ENCODE results near the gene MAP10.

The MAP10 gene

DNA sequence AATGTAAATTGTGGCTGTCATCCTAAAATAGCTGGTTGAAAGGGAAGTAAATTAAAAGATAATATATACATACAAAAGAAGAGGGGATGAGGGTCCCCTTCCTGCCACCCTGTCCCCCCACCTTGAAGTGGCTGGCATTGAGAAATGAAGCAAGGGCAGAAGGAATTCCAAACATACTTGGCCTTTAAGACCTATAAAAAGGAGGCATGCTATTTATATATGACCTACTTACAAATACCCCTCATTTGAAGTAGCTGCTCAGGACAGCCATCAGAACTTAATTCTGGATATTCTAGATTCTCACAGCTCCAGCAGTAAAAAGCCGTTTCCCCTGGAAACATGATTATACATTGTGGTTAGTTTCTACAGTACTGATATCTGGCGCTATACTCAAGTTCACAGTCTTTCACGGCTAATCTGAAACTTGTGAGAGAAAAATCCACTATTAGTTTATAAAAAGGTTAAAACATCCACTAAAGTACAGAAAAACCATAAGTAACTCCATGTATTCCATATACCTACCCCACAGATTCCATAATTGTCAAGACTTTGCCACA is 9.6 kb upstream of the MAP10 start:
- DNase-seq (ENCODE audit: low read depth) = no peak

DNA sequence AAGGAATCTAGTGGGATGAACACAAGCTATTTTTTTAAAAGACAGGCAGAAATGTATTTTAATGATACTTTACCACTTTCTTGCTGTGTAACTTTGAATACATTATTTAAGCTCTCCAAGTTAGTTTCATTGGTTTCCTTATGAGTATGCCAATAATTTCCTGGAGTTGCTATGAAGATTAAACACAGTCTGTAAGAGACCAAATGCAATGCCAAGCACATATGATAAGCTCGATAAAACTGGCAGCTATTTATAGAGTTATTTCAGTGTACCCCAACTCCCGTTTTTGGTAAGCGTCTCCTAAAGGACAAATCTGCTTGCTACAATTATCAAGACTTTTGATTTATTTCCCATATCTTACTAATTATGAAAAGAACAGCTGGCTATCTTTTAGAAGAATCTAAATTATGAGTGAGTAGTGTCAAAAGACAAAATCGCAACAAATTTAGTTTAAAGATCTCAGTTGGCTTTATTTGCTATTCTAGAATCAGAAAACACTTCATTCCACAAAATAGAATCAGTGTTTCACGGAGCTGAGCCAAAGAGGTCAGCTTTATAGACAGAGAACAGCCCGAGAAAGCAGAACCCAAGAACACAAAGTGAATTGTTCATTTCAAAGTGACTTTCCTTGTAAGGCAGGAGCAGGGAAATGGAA is 7.2 kb upstream of the MAP10 start:
- no peak for DNase-seq (ENCODE audit: low read depth)

DNA sequence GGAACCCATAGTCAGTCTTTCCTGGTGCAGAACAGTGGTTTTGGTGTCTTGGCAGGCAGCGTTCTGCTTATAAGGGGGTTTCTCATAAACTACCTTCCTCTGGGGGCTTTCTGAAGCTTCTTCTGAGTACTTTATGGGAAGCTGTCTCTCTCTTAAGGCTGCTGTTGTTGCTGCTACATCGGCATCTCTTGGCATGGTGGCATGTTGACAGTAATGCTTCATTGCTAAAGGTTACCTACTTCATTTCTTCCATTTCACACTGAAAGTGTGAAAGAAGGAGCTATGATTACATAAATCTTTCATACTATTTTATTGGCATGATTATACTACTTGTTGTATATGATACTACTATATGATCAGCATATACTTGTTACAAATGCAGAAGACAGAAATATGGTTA is 6.3 kb upstream of the MAP10 start:
- no peak for DNase-seq (ENCODE audit: low read depth)

DNA sequence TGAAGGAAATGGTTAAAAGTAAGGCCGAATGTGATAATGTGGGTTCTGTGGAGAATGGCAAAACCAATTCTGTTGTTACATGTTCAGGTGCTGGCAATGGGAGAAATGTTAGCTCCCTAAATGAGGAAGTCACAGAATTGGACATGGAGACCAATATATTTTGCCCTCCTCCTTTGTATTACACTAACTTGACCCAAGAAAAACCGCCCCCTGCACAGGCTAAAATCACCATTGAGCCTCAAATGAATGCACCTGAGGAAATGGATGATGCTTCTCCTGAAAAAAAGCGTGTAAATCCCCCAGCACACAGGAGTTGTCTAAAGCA is 932 bp downstream of the MAP10 start:
- DNase-seq (ENCODE audit: low read depth) = no peak

DNA sequence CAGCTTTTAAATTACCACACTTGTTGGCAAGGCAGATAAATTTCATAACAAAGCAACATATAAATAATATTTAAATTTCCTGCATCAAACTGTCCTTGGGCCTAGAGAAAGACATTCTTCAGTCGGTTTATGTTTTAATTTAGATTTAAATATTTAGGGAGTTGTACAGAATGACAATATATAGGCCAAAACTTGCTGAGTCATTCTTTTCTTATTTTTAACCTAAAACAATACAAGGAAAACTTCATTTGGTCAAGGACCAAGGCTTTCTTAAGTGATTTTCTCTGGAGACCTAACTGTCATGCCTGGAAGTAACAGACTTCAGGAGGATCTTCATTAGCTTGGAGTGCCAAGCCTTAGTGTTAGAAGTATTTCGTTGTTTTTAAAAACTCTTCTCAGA is 5.6 kb downstream of the MAP10 start:
- DNase-seq (ENCODE audit: low read depth) = no peak

DNA sequence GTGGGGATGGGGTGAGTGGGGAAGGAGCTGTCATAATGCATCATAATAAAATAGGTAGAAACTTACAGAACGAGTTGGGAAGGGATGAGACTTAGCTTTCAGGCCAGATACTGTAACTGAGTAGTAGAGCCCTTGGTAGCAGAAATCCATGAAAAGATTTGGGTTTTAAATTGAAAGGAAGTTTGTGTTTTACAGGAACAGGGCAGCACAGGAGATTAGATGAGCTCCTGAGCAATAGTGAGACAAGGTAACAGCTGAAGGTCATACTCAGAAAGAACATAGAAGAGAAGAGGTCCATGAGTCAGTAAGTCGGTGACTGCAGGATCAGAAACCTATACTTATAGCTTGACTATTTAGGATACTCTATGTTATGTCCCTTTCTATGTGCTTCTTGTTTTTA is 7.3 kb downstream of the MAP10 start:
- DNase-seq (ENCODE audit: low read depth) = no peak

DNA sequence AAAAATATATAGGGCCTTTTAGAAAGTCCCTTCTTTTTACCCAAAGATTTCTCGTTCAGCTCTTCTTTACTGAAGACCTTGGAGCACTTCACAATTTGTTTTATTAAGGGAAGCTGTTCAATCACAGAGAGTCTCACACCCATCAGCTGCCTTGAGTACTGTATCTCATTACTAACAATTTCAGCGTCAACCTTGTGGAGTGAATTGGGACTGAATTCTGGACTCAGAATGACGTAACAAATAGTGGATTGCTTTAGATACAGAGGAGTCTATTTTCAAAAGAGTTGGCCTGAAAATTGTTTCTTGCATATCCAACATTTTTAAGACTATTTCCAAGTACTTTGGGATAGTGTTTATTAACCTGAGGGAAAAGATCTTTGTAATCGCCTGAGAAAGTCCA is 7.9 kb downstream of the MAP10 start:
- DNase-seq (ENCODE audit: low read depth) = no peak

DNA sequence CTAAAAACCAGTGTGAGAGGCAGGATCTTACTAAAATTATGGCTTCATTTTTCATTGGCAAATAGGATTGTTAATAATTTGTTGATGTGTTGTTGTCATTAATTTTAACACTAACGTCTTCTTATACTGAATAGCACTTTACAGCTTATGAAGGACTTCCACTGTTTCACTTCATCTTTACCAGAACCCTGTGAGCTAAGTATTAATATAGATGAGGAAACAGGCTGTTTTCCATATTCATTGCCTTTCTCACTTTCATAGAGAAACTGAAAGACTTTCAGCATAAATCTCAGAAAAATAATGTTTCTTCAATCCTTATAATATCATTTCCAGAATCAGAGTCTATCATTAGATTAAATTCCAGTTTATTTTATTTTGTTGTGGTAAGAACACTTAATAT is 8.5 kb downstream of the MAP10 start:
- DNase-seq (ENCODE audit: low read depth) = no peak

DNA sequence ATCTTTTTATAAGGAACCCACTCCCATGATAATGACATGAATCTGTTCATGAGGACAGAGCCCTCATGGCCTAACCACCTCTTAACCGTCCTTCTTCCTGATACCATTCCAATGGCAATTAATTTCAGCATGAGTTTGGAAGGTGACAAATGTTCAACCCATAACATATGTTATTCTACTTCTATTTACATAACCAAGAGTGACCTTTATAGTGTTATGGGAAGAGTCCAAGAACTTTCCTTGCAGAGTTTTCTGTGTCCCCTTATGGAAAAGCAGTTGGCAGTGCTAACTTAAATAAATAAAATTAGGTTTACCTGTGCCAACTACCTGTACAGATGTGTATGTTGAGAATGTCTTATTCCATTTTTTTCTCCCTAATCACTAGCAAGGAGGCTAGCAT is 11.1 kb downstream of the MAP10 start:
- no peak for DNase-seq (ENCODE audit: low read depth)

DNA sequence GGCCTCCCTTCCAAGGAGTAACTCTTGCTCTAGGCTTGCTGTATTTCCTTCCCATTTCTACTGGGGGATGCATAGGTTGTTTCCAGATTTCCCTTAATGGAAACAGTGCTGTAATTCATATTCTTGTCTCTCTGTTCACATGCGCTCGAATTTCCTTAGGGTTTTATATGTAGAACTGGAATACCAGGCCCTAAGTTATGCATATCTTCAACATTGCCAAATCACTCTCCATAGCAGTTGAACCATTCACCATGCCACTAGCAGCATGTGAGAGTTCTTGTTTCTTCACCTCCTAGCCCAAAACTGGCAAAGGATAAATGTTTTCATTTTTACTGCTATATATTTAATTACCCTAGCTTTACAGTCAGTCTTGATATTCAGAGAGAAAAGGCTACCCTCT is 12.8 kb downstream of the MAP10 start:
- DNase-seq (ENCODE audit: low read depth) = no peak

DNA sequence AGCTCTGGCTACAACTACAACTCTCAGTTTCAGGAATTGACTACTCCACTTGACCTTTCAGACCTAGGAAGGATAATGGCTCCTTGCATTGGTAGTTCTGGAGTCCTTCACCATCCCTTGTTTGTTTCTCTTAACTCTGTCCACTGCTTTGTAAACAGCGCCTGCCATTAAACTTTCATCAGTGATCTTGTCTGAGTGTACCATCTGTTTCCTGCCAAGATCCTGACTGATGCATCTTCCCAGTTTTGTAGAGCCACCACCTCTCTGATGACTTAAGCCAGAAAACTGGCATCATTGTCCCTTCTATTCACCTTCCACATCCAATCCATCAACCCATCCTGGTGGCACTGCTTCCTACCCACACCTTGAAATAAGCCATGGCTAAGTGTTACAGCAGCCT is 15.2 kb downstream of the MAP10 start:
- no peak for DNase-seq (ENCODE audit: low read depth)

DNA sequence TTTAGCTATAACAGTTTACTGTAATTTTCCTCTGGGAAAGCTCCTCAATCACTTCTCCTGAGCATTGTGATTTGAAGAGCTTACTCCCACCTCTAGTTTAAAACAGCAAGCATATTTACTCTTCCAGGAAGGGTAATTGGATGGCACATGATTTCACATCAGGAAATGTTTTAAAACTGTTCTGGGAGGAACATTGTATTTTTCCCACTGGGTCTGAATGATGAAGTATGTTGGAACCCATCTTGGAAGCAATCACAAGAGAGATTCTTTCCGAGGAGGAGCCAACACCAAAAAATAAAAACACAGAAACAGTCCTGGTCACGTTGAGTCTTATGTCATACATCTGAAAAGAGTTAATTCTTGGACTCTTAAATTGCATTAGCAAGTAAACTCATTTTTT is 17.3 kb downstream of the MAP10 start:
- DNase-seq (ENCODE audit: low read depth) = no peak

DNA sequence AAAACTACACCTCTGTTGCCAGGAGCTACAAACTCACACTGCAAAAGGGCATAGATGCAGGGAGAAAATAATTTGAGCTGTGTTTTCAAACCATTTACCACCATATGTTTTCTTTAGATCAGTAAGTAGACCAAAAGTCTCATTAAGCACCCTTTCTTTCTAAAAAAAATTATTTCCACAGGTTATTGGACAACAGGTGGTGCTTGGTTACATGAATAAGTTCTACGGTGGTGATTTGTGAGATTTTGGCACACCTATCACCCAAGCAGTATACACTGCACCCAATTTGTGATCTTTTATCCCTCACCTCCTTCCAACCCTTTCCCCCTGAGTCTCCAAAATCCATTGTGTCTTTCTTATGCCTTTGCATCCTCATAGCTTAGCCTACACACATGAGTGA is 21.1 kb downstream of the MAP10 start:
- DNase-seq (ENCODE audit: low read depth) = no peak

DNA sequence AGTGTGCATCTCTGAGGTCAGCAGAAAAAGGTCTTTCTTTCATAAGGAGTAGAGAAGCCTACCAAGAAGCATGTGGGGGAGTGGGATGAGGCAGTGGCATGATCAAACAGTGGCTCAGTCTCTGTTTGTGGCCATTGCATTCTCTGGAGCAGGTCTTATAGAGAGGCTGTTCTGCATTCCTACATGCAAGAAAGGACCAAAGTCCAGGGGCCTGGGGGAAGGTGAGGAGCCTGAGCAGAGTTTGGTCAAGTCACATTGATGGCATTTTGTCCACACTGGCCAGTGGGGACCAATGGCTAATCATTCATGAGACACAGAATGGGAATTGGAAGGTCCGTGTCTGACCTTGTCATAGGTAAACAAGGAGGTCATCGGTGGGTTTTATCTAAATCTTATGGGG is 25.4 kb downstream of the MAP10 start:
- no peak for DNase-seq (ENCODE audit: low read depth)

DNA sequence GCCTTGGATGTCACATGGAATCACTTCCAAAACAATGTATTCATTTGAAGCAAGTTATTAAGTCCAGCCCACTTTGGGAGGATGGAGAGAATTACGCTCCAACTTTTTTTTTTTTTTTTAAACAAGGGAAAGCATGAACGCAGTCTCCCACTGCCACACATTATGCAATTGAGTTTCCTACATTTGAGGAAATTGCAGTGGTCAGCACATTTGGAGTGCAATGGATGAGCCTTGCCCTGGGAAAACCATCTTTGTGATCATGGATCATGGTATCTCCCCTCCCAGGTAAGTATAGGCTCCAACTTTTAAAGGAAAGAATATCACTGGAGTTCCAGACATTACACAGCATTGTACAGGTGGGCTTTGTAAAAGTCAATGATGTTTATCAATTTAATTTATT is 26.7 kb downstream of the MAP10 start:
- no peak for DNase-seq (ENCODE audit: low read depth)

DNA sequence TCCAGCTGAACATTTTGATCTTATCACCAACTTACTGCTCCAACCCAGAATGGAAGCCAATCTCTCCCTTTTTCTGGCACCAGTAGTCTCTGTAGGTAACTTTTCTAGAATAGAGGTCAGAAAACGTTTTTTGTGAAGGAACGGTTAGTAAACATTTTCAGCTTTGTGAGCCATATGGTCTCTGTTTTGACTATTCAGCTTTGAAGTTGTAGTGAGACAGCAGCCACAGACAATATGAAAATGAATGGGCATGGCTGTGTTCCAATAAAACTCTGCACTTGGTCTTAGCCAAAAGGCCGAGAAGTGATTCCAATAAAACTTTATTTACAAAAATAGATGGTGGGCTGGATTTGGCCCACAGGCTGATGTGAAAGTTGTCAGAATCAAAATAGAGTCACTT is 28.9 kb downstream of the MAP10 start:
- no peak for DNase-seq (ENCODE audit: low read depth)

DNA sequence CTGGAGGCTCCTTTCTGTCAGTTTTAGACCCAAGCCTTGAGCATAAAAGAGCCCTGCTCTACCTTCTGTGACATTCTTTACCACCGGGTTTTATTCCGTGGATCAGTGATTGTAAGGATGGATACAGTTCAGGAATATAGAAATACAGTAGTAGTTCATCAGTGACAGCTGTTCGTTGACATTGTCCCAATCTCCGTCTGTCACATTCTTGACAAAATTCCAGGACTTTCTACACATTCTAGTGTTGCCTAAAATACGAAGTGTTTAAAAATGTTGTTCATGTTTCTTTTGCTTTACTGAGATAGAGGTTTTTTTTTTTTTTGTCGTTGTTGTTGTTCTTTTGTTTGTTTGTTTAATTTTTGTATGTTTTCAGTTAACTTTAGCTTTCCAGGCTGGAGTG is 29.9 kb downstream of the MAP10 start:
- DNase-seq (ENCODE audit: low read depth) = no peak

DNA sequence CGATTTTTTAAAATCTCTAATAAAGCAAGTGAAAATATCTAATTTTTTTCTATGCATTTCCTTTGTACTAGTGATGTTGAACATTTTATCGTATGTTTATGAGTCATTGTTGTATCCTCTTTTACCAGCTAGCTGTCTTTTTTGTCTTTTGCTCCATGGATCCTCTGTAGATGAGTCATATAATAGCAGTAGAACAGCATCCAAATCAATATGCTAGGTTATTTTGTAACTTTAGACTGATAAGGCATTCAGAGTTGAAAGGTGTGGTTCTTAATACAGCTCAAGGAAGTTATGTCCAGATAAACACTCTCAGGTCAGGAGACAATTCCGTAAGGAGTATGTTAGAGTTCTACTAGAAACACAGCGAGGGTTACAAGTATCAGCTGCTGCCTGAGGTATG is 31.9 kb downstream of the MAP10 start:
- no peak for DNase-seq (ENCODE audit: low read depth)

DNA sequence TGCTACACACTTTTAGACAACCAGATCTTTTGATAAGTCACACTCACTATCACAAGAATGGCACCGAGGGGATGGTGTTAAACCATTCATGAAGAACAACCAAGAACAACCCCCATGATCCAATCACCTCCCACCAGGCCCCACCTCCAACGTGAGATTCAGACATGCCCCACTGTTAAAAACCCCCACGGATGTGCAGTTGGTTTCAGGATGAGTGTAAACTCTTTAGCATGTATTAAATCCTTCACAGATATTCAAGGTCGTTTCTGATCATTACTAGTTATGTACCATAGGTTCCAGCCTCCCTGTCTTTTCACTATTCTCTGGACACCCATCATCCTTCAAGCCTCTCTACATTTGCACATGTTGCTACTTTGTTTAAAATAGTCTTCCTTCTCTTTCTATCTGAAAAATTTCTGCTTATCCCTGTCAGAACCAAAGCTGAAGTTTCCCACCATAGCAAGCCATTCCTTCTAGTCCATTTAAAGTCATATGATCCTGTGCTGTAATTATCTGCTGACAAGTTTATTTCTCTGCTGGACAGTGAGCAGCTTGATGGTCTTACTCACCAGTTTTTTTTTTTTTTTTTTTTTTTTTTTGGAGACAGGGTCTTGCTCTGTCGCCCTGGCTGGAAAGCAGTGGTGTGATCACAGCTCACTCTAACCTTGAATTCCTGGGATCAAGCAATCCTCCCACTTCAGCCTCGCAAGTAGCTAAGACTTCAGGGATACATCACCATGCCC is 36.8 kb downstream of the MAP10 start:
- DNase-seq (ENCODE audit: low read depth) = no peak

DNA sequence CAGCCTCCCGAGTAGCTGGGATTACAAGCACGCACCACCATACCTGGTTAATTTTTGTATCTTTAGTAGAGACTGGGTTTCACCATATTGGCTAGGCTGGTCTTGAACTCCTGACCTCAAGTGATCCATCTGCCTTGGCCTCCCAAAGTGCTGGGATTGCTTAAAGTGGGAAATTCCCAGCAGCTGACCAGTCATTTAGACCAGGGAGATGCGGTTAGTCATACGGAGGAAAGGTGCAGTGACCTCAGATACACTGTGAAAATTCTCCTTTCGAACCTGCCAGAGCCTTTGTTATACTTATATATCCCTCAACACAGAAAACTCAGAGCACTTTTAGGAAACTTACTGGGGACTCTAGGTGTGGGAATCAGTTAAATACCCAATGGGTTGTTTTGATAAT is 39.6 kb downstream of the MAP10 start:
- no peak for DNase-seq (ENCODE audit: low read depth)

DNA sequence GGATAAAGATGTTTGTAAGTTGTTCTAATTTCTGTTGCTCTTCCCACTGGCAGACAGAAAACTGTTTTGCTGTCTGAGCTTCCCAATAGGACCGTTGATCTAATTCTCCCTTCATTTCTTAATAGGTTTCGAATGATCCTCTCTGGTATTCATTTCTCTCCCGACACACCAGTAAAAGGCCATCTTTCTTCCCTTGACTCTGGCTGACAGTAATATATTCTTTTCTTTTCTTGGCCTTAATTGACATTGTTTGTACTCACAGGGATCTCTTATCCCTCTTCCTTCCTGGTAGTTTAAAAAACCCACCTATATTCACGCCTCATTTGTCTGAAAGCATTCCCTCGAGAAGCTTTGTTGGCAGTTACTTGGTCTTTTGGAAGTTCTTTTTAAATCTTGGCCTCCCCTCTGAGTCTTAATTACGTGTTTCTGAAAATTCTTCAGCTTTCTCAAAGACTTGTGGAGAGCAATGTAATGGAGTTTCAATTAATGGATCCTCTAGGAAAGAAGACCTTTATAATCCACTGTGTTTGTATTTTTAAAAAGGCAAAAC is 40.3 kb downstream of the MAP10 start:
- no peak for DNase-seq (ENCODE audit: low read depth)

DNA sequence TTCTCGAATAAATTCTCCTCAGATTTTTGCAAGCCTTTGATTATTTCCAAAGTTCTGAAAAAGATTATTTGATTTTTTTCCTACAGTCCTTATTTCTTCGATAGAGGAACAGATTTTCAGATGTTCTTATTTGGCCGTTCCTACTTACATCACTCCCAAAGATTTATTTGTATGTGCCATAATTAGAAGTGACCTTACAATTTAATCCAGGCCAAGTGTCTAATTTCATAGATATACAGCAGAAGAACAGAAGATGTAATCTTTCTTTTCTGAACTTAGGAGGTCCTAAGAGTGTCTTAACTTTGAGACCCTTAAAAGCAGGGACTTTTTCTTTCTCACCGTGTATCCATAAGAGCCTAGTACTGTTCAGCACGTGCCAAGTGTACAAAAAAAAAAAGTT is 46.3 kb downstream of the MAP10 start:
- no peak for DNase-seq (ENCODE audit: low read depth)

DNA sequence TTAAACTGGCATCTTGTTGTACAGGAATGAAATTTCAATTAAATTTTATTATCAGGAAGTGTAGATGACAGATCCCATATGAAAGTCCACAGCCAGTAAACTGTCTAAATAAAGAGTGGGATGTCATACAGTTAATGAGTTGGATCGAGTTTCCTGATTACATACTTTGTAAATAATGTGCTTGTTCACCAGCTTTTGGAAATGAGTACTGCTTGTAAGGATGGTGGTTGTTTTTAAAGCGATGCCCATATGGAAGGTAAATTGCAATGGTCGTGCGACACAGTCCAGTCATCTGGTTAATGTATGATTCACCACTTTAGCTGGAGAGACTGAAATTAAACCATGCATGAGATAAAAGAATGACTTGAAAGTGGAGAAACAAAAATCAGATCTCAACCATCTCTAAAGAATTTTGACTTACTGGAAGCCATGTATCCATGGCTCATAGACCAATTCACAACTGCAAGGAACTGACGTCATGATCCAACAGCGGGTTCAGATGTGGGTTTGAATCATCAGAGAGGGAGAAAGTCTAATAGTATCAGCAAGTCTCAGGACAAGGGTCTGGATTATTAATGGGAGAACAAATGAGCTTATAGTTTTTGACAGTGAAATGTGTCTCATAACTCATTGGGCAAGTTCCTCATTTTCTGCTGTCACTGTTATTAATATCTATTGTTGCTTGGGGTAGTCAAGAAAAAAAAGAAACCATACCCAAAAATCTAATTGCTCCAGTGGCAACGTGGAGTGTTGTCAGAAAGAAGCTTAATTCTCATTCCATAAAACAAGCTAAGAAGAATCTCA is 49.0 kb downstream of the MAP10 start:
- DNase-seq (ENCODE audit: low read depth) = no peak
